Kidney (tissue), 14 donors: ENCODE measurements around the gene FASN. TPM values are rescaled to one million over a fixed set of nuclear protein-coding genes. Genes with fewer than 3 reads are reported as not detected.

ENCODE experiments used
- DNase-seq, 5 donors: peaks; one replicate each; pipeline ENCODE4 v3.0.0-alpha.2; 2013 to 2020
- FAIRE-seq: peaks from 2 replicates; lab custom pipeline; 2012; peaks lifted over from hg19 to GRCh38; lab: Jason Lieb, UNC
- H3K27ac ChIP-seq, 2 donors: one replicate each; pipeline ENCODE4 v1.7.0; 2013; ENCODE audit warnings: low read depth in 2 of 2, low read length in 2 of 2, inconsistent platforms in 1 of 2
- H3K27me3 ChIP-seq: one replicate; pipeline ENCODE4 v1.7.1; 2013; ENCODE audit warnings: low read length, inconsistent platforms; ENCODE audit not compliant: control insufficient read depth, insufficient read depth
- H3K36me3 ChIP-seq, 3 donors: one replicate each; pipeline versions ENCODE4 v1.7.0 to v1.7.1; 2013; ENCODE audit warnings: low read length in 3 of 3, control low read depth in 1 of 3, inconsistent platforms in 1 of 3; ENCODE audit not compliant: insufficient read depth in 3 of 3, control insufficient read depth in 2 of 3
- H3K4me1 ChIP-seq, 3 donors: one replicate each; pipeline versions ENCODE4 v1.7.0 to v1.7.1; 2013; ENCODE audit warnings: low read length in 3 of 3, inconsistent platforms in 1 of 3, low read depth in 1 of 3; ENCODE audit not compliant: control insufficient read depth in 2 of 3, insufficient read depth in 2 of 3
- H3K4me3 ChIP-seq, 3 donors: one replicate each; pipeline versions ENCODE4 v1.7.0 to v1.8.1; 2013; ENCODE audit warnings: low read length in 3 of 3, control low read depth in 1 of 3, inconsistent platforms in 1 of 3
- H3K9ac ChIP-seq, 3 donors: one replicate each; pipeline versions ENCODE4 v1.7.0 to v1.7.1; 2013; ENCODE audit warnings: low read length in 3 of 3, control low read depth in 1 of 3, inconsistent platforms in 1 of 3
- H3K9me3 ChIP-seq, 3 donors: one replicate each; pipeline versions ENCODE4 v1.7.0 to v1.7.1; 2013; ENCODE audit warnings: low read length in 3 of 3, control low read depth in 1 of 3, inconsistent platforms in 1 of 3; ENCODE audit not compliant: control insufficient read depth in 2 of 3, insufficient read depth in 1 of 3
- CTCF ChIP-seq: IDR thresholded peaks from 3 replicates; pipeline ENCODE4 v1.5.1; 2012; ENCODE audit warnings: mild to moderate bottlenecking, moderate library complexity, borderline replicate concordance; ENCODE audit not compliant: insufficient read depth; ENCODE audit errors: extremely low read depth
- intact Hi-C: fragments of 100-400 bp; cut with DNase I; formaldehyde crosslinking; loops from one replicate; pipeline ENCODE4 v1.11.1; 2022
- polyA plus RNA-seq: library from polyadenylated mRNA; stranded (reverse); fragments of 350-450 nt; fragmentation: Illumina TruSeq; extraction: RNeasy Lipid Tissue Mini Kit (QIAGEN cat#74804); gene quantifications from one replicate; pipeline ENCODE4 v1.2.3, GENCODE V29; 2014; ENCODE audit warnings: low read depth, low replicate concordance; ENCODE audit not compliant: insufficient read depth
- total RNA-seq: library from RNA; stranded (reverse); fragmentation: NEBNext Ultra II Directional; extraction: Animal tissue kit (Norgen Biotek cat#: 25700); gene quantifications from one replicate; pipeline ENCODE4 v1.2.1, GENCODE V29; 2021
- donor health status: control.
- donor health status: control.
- donor health status: control.
- donor health status: control.
- donor health status: control.
- donor health status: DM: yes; HTN: yes; CAD: no.
- donor health status: Normal renal cell carcinoma (clear cell type).

FASN gene
- total and polyA plus RNA-seq, 2 donors from 2014 or later, result 13.6 to 43.3 TPM

GRCh38 chr17:82083533-82084359, 14.3 kb downstream of the FASN start:
- DNase-seq (peak in 1 of 5 donors; percentile 16), FAIRE-seq (no peak)
- Histone ChIP-seq H3K27me3 (no peaks in the 10 kb centered on the region), H3K4me3 (no peak overlapping the region), H3K27ac (no peak overlapping the region), H3K9me3 (no peaks in the 10 kb centered on the region), H3K36me3 (peaks cover 0 to 11% (median 4%) of the 10 kb centered on the region in 3 donors), H3K9ac (no peak overlapping the region), H3K4me1 (no peaks in the 10 kb centered on the region)
- no peak for TF ChIP-seq CTCF
- intact Hi-C loops, result no loop called here

DNA sequence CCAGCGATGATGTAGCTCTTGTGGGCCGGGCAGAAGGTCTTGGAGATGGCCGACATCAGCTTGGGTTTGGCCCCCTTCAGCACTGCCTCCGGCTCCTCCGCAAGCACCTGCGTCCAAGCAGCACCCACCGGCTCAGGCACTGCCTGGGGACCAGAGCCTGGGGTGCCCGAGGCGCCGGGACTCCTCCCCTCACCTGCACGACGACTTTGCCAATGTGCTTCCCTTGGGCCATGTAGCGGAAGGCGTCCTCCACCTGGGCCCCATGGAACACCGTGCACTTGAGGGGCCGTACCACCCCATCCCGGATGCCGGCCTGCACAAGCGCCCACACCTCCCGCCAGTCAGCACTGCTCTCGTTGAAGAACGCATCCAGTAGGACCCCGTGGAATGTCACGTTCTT, 15.0 kb downstream of the FASN start:
- H3K9ac ChIP-seq, result no peak overlapping the region
- no peak for TF ChIP-seq CTCF
- intact Hi-C loops, result no loop called here
- H3K36me3 ChIP-seq, result peaks cover 0 to 11% (median 4%) of the 10 kb centered on the region in 3 donors
- H3K4me1 ChIP-seq, result no peaks in the 10 kb centered on the region
- DNase-seq (no peak), FAIRE-seq (no peak)
- no peak overlapping the region for H3K27ac ChIP-seq
- H3K9me3 ChIP-seq, result no peaks in the 10 kb centered on the region
- H3K4me3 ChIP-seq, result no peak overlapping the region
- H3K27me3 ChIP-seq, result no peaks in the 10 kb centered on the region

DNA sequence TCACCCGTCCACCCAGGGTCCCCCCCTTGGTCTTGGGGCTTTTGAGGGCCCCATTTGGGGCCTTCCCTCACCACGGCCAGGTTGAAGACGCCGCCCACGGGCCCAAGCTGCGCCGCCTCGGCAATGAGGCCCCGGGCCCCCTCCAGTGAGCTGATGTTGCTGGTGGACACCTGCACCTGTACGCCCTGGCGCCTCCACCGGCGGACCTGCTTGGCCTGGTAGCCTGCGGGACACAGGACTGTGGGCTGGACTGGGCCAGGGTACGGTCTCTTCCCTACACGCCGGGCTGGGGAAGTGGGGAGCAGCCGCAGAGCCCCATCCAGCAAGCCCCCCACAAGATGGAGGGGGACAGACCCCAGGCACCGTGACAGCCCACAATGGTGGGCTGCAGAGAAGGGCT, 15.6 kb downstream of the FASN start:
- Histone ChIP-seq H3K27ac (no peak overlapping the region), H3K36me3 (peaks cover 0 to 11% (median 4%) of the 10 kb centered on the region in 3 donors), H3K9ac (no peak overlapping the region), H3K27me3 (no peaks in the 10 kb centered on the region), H3K9me3 (no peaks in the 10 kb centered on the region), H3K4me3 (no peak overlapping the region), H3K4me1 (no peaks in the 10 kb centered on the region)
- intact Hi-C loops, result no loop called here
- no peak for DNase-seq
- TF ChIP-seq CTCF, result no peak
- FAIRE-seq, result no peak
